Measurements from ENCODE around the gene ARNT2.
"Not testable (repeated sequence)": the region's sequence is repeated elsewhere in the genome, so short reads cannot be mapped to it uniquely, and the experiment has no call there.

The ARNT2 gene

GRCh38 chr15:80494756-80495155 is 90.6 kb downstream of the ARNT2 start:
- DNase-seq: no peak

- DNase-seq: no peak
Observed at GRCh38 chr15:80495401-80495942, 91.3 kb downstream of the ARNT2 start.

GRCh38 chr15:80496096-80496495 is 91.9 kb downstream of the ARNT2 start:
- DNase-seq: no peak

- DNase-seq: no peak
Observed at GRCh38 chr15:80497221-80497620, 93.0 kb downstream of the ARNT2 start.

- no peak for DNase-seq
Observed at GRCh38 chr15:80498652-80499051, 94.5 kb downstream of the ARNT2 start.

- no peak for DNase-seq
Observed at GRCh38 chr15:80500021-80500420, 95.8 kb downstream of the ARNT2 start.

GRCh38 chr15:80501476-80501875 is 97.3 kb downstream of the ARNT2 start:
- DNase-seq: no peak

- DNase-seq: no peak
Observed at GRCh38 chr15:80502782-80503181, 98.6 kb downstream of the ARNT2 start.

- DNase-seq: no peak
Observed at GRCh38 chr15:80503319-80503952, 99.3 kb downstream of the ARNT2 start.

GRCh38 chr15:80504931-80505330 is 100.7 kb downstream of the ARNT2 start:
- DNase-seq: no peak

GRCh38 chr15:80506286-80506893 is 102.2 kb downstream of the ARNT2 start:
- DNase-seq: no peak

- no peak for DNase-seq
Observed at GRCh38 chr15:80507131-80507530, 102.9 kb downstream of the ARNT2 start.

- DNase-seq: no peak
Observed at GRCh38 chr15:80507638-80508316, 103.6 kb downstream of the ARNT2 start.

- DNase-seq: no peak
Observed at GRCh38 chr15:80508783-80509182, 104.6 kb downstream of the ARNT2 start.

GRCh38 chr15:80509800-80510199 is 105.6 kb downstream of the ARNT2 start:
- no peak for DNase-seq

GRCh38 chr15:80510985-80511384 is 106.8 kb downstream of the ARNT2 start:
- not testable (repeated sequence) for DNase-seq

- DNase-seq: no peak
Observed at GRCh38 chr15:80512726-80513660, 108.8 kb downstream of the ARNT2 start.

- no peak for DNase-seq
Observed at GRCh38 chr15:80514071-80514780, 110.0 kb downstream of the ARNT2 start.

- DNase-seq: no peak
Observed at GRCh38 chr15:80517290-80517689, 113.1 kb downstream of the ARNT2 start.

- no peak for DNase-seq
Observed at GRCh38 chr15:80518522-80518921, 114.3 kb downstream of the ARNT2 start.

- DNase-seq: no peak
Observed at GRCh38 chr15:80523746-80524145, 119.6 kb downstream of the ARNT2 start.

- no peak for DNase-seq
Observed at GRCh38 chr15:80525853-80526252, 121.7 kb downstream of the ARNT2 start.

Measured in T1000 (cell line).